ENCODE measurements around the gene CLTB. TPM values are rescaled to one million over a fixed set of nuclear protein-coding genes. Genes with fewer than 3 reads are reported as not detected.
A peak's percentile ranks its signal among the peaks of the same experiment; 100 is the strongest.

The CLTB gene
- total RNA-seq, 1 experiment from 2014 or later = 98.5 TPM

- DNase-seq (ENCODE audit: low read depth) = no peak
These were observed 33.6 kb downstream of the CLTB start for GRCh38 chr5:176382721-176383120.

- DNase-seq (ENCODE audit: low read depth) = no peak
These were observed 34.4 kb downstream of the CLTB start for GRCh38 chr5:176381979-176382378.

GRCh38 chr5:176381423-176381822 lies 34.9 kb downstream of the CLTB start:
- DNase-seq (ENCODE audit: low read depth) = no peak

DNA sequence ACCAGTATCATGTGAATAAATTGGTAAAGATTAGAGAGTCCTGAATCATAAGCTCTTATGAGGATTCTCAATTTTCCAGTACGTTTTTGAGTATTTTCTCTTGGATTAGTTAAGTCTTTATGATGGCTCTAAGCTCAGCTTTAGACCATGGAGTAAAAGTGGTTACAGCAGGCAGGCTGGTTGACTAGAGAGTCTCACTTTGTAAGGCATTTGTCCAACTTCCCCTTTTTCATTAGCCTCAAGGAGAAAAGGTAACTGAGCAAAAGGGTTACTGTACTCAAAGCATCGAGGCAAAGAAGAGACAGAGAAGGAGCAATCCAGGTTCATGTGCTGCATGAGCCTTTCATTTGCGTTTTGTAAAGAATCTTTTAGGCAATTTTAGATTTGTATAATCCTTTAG lies 36.5 kb downstream of the CLTB start:
- no peak for DNase-seq (ENCODE audit: low read depth)

DNA sequence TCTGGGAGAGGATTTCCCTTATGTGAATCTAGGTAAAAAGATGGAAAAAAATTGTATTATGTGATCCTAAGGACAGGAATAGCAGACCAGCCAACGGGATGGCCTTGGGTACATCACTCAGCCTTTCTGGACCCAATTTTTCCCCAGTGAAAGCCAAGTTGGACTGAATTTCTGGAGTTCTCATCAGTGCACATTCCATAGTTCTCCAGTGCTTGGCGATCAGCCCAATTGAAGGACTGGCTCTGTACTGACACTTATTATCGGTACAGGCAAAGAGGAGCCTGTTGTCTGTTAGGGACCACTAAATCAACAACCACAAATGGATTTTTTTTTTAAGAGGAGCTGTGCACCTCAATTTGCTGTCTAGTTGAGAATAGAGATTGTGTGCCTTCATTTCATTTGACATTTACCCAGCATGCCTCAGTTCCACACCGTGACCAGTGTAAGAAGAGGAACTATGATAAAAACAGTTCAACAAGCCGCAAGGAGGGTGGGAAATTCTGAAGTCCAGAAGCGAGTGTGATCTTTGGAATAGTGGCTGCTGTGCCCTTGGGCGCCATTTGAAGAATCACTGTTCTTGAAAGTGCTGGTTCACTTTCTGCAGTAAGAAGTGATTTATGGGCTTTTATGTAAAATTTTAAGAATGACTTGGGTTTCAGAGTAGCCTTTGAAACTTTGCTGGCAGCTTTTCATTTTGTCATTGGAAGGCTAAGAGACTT lies 43.1 kb downstream of the CLTB start:
- no peak for DNase-seq (ENCODE audit: low read depth)

- DNase-seq (ENCODE audit: low read depth) = peak; percentile 34
These were observed 44.5 kb downstream of the CLTB start for GRCh38 chr5:176371621-176372539.

DNA sequence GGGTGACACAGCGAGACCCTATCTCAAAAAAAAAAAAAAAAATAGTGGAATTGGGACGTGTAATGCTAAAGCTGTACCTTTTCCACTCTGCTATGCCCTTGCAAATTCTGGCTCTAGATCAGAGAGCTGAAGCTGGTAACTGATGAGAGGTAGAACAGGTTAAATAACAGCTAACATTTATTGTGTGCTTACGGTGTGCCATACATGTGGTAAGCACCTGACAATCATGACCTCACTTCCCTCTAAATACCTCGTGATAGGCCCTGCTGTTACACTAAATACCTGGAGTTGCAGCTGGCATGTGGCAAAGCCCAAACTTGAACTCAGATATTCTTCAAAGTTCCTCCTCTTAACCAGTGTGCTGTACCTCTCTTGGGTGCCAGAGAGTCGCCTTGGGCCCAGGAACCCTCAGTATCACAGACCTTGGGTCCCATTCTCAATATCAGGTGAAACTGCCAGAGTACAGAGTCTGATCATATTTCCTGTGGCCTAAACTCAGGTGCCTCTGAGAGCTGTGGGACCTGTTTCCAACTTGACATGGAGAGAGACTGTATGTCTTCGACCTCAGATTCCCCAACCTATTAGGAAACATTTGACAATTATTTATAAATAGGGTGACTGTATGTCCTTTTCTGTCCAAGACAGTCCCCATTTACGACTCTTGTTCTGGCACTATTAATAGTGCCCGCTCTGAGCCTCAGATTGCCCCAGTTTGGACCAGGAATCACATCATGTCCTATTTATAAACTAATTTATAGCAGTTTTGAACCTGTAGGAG lies 46.2 kb downstream of the CLTB start:
- DNase-seq (ENCODE audit: low read depth) = no peak

- no peak for DNase-seq (ENCODE audit: low read depth)
These were observed 47.6 kb downstream of the CLTB start for GRCh38 chr5:176368726-176369125.

GRCh38 chr5:176366232-176366894 lies 50.0 kb downstream of the CLTB start:
- no peak for DNase-seq (ENCODE audit: low read depth)

- peak; percentile 36 for DNase-seq (ENCODE audit: low read depth)
These were observed 50.7 kb downstream of the CLTB start, which contains the start of gene ARL10 for GRCh38 chr5:176365351-176366231. TSS of gene ARL10 (plus strand) at chr5:176365487. CDS start at chr5:176365564, 77 bp downstream.

DNA sequence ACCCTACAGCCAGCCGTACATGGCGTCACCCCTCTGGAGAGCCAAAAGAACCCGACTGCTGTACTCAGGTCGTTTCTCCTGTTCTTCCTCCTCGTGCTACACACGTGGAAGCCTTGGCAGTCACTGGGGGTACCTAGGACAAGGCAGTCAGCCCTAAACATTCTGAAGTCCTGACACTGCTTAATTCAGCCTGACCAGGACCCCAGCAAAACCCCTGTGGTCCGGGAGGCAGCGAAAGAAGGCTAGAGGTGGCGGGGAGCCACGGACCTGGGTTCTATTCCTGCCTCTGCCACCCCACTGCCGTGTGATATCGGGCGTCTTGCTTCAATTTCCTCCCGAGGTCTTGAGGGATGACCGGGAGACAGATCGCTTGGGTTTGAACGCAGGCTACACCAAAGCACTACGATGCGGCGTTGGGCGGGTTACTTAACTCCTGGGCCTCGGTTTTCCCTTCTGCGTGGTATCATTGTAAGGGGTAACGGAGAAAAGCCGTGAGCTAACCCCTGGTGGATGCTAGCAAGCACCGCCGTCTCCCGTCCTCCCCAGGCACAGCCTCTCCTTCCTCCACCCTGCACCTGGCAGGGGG lies 51.5 kb downstream of the CLTB start:
- DNase-seq (ENCODE audit: low read depth) = no peak

DNA sequence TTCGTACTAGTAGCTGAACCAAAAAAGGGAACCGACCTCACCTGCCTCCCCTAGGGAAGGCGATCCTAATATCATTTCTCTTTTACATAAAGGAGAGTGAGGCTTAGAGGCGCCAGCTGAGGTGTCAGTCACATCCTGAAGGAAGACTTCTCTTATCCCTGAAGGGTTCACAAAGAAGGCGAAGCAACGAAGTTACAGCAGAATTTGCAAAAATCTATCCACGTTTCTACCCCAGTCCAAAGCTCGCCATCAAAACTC lies 54.2 kb downstream of the CLTB start:
- DNase-seq (ENCODE audit: low read depth) = no peak

DNA sequence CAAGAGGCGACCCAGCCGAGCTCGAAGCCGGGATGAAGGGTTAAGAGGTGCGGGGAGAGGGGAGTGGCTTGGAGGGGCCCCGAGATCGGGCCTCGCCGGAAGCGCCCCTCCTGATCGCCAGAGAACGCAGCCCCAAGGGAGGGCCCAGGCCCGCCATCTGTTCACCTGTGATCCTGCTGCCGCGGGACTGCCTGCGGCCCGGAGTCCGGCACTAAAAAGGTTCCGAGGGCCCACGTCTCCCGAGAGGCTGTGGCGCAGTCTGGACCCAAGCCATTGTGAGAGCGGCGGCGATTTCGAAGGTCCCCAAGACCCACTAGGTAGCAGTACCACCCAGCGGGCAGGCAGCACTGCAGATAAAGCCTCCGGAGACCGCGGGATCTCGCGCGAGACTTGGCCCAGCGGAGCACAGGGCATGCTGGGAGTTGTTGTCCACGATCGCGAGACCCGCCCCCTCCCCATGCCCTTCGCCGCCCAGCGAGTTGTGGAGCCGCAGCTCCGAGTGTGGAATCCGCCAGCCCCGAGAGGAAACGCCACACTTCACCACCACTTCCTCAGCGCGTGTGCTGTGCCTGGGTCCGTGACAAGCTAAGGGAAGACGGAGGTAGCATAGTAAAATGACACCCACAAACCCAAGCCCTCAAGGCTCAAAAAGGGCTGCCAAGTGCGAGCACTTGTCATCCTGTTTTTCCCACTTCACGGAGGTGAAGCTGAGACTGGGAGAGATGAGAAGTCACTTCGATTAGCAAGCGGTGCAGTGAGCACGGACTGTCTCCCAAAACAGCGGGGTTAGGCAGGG lies 54.7 kb downstream of the CLTB start, which contains the start of gene KIAA1191:
Gene KIAA1191, minus strand, starts transcription at position 328 of the 796 bp plus-strand sequence. CDS start 2,256 bp downstream, outside the sequence.
- peak; percentile 94 for DNase-seq (ENCODE audit: low read depth)

DNA sequence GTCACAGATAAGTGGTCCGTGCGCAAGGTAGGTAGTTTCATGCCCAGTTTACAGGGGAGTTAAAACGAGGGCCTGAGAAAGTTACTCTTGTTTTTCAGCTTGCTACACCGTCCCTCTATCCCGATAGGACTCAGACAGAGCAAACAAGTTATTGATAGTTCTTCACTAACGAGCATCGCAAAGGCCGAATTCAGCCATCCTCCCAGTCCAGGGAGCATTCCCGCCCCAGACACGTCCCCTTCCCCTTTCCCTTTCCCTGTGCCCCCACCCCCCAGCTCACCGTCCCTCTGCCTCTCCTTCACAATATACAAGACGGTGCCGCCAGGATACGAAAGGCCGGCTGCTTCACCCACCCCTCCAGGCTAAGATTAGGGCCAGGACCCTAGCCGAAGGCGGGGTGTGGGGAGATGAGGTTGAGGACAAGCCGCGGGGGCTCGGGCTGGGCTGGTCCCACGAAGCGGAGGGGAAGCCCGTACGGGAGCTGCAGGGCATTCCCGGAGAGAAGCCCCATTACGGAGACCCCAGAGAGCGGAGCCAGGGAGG lies 55.4 kb downstream of the CLTB start:
- peak; percentile 12 for DNase-seq (ENCODE audit: low read depth)

DNA sequence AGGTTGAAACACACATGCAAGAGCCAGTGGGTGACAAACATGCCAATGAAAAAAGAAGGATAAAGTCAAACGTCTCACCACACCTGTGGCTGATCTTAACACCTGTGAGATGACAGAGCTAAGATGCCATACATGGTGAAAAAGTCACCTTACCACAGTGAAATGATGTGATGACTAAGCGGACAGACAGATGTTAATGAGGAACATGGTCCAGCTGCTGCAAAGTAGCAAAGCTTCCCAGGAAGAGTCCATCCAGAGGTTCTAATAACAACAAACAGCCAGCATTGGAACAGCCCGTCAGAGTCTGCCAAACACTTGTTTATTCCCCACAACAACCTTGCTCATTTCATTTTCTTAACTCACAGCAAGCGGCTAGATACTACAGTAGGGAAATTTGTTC lies 56.7 kb downstream of the CLTB start:
- DNase-seq (ENCODE audit: low read depth) = no peak

DNA sequence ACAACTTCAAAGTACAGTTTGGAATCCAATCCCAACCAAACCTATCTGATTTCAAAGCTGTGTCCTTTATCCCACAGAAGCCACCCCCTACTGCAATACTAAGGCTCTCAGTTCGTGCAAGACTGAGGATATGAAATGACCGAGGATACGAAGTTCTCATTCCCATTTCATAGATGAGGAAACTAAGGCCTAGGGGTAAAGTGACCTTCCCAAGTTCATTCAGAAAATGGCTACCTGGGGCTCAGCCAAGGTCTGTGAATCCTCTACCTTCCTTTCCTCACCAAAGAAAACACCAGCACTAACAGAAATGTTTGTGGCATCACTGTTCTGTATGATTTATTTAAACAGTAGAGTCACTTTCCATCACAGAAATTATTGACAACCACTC lies 60.2 kb downstream of the CLTB start:
- no peak for DNase-seq (ENCODE audit: low read depth)

GRCh38 chr5:176355400-176356178 lies 60.8 kb downstream of the CLTB start:
- DNase-seq (ENCODE audit: low read depth) = no peak

GRCh38 chr5:176353533-176353932 lies 62.8 kb downstream of the CLTB start:
- DNase-seq (ENCODE audit: low read depth) = no peak

All from Daoy (cell line).